VCaP (cell line): ENCODE measurements around the gene CDH6.

ENCODE experiments used
- H3K27ac ChIP-seq: fragments of 450-650 bp; 2 replicates; pipeline ENCODE4 v1.5.1; 2017
- TF ChIP-seq, protein P1 (sequence below): fragments of 450-650 bp; conservative IDR thresholded peaks from 2 replicates; pipeline ENCODE4 v1.5.1; 2017; ENCODE audit warnings: mild to moderate bottlenecking, moderate library complexity

CDH6 gene

DNA sequence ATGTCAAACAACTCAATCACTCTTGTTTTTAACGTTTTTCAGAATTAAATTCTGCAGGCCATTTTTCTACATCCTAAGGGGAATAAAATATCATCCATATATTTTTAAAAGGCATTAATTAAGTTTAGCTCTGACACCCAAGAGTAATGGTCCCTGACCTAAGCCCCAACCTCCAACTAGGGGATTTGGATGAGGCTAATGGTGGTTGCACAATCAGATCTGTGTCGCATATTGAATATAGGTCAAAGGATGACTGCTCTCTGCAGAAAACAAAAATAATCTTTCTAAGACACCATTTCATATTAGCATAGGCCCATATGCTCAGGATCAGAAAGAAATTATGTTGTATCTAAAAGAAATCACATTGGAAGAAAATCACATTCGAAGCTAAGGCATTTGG is 20.7 kb downstream of the CDH6 start:
- no peak overlapping the region for H3K27ac ChIP-seq
- TF ChIP-seq, protein P1, sequence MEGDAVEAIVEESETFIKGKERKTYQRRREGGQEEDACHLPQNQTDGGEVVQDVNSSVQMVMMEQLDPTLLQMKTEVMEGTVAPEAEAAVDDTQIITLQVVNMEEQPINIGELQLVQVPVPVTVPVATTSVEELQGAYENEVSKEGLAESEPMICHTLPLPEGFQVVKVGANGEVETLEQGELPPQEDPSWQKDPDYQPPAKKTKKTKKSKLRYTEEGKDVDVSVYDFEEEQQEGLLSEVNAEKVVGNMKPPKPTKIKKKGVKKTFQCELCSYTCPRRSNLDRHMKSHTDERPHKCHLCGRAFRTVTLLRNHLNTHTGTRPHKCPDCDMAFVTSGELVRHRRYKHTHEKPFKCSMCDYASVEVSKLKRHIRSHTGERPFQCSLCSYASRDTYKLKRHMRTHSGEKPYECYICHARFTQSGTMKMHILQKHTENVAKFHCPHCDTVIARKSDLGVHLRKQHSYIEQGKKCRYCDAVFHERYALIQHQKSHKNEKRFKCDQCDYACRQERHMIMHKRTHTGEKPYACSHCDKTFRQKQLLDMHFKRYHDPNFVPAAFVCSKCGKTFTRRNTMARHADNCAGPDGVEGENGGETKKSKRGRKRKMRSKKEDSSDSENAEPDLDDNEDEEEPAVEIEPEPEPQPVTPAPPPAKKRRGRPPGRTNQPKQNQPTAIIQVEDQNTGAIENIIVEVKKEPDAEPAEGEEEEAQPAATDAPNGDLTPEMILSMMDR = no peak

DNA sequence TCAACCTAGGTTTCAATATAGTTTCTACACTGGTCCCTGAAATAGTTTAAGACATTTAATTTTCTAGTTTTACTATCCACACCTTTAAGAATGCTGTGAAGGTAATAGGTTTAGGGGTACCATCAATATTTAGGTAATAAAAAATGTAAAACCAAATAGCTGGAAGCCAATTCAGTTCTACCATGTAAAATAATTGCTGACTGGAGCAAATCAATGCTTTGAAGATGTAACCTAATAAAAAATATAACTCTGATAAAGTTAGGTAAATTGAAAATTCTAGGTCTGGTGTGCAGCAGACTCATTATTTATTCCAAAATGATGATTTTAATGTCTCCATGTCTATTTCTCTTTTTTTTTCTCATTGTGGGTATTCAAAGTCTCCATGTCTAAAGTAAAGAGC is 21.8 kb downstream of the CDH6 start:
- TF ChIP-seq, protein P1 = no peak
- no peak overlapping the region for H3K27ac ChIP-seq

DNA sequence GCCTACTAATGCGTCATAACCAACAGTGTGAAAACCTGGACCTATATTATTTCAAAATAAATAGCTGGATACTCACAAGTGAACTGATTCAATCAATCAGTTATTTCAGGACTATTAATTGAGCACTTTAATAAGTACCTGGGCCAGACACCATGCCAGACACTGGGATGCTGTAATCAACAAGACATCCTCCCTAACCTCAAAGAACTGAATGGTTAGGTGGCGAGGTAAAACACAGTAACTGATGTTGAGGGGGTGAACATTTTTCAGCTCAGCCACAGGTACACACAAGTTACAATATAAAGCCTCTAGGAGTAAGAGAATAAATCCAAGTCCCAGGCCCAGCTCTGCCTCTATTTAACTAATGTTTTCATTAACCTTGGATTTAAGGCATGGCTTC is 24.0 kb downstream of the CDH6 start:
- TF ChIP-seq, protein P1 = no peak

DNA sequence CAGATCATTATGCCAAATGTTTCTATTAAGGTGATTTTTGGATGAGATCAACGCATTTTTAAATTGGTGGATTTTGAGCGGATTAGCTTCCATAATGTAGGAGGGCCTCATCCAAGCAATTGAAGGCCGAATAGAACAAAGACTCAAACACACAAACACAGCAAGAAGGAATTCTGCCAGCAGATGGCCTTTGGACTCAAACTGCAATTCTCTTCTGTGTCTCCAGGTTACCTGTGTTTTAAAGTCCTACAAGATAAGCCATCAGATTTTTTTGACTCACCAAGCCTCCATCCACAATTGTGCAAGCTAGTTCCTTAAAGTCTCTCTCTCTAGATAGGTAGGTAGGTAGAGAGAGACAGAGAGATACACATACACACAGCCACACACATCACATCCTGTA is 25.5 kb downstream of the CDH6 start:
- H3K27ac ChIP-seq = no peak overlapping the region
- TF ChIP-seq, protein P1 = no peak

More for the DNA sequence above, 24.0 kb downstream of the CDH6 start:
- H3K27ac ChIP-seq = no peak overlapping the region

DNA sequence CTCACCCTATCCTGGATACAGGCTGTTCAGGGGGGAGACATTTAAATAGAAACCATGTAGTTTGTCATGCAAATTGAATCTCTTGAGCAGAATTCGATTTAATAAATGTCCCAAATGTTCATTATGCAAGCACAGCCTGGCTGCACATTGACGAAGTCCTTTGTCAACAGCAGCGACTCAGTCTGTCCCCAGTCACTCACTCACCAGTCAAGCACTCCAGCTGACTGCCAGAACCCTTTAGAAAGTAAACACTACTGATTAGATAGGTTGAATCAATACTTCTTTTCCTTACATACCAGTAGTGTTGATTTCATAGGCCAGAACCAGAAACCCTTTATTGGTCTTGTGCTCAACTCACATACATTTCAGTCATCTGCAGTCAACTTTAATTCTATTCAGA is 27.5 kb downstream of the CDH6 start:
- no peak overlapping the region for H3K27ac ChIP-seq
- TF ChIP-seq, protein P1 = no peak

DNA sequence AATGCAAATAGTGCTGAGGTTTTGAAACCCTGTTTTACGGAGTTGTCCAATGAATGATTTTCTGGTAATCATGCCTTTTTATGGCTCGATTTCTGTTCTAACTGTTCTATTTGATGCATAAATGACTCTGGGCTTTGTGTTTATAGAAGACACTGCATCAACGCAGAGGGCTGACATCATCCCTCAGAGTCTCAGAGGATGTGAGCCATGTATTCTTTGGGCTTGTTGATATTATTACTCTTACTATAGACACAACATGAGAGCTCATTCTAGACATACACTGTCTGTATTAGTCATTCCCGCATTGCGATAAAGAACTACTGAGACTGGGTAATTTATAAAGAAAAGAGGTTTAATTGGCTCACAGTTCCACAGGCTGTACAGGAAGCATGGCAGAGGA is 31.6 kb downstream of the CDH6 start:
- H3K27ac ChIP-seq = no peak overlapping the region
- TF ChIP-seq, protein P1 = no peak

DNA sequence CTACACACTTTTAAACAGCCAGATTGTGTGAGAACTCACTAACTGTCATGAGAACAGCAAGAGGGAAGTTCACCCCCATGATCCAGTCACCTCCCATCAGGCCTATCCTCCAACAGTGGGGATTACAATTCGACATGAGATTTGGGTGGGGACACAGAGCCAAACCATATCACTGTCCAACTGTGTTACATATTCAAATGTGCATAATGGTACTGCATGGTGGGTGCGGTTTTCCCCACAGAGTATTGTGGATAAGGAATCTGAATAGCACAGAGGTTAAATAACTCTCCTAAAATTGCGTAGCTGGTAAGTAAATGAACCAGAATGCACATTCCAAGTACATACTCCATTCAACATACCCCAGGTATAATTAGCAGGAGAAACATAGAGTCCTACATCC is 32.1 kb downstream of the CDH6 start:
- TF ChIP-seq, protein P1 = no peak
- no peak overlapping the region for H3K27ac ChIP-seq

DNA sequence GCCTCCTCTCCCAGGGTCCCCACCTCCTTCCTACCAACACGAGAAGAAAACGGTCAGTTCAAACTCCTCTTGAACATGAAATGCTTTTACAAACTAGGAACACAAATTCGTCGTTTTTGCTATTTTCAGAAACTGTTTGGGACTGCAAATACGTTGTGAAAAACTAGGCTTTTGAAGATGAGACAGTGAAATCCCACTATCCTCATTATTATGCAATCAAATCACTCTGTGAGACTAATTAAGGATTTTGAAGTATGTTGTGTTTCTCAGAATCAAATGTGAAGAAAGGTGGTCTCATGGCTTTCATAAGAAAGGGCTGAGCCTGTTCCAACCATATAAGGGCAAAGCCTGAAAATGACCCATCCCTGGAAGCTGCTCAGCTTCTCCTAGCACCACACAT is 33.2 kb downstream of the CDH6 start:
- H3K27ac ChIP-seq = no peak overlapping the region
- TF ChIP-seq, protein P1 = no peak
